Stimulated activated CD8-positive, alpha-beta memory T cell treated with anti-CD3 and anti-CD28 coated beads, Interleukin-4, amount 100 ng/mL, for 48 hours (primary cell): ENCODE results near the gene KCNJ9.

ENCODE experiments used
- DNase-seq: peaks from one replicate; pipeline ENCODE4 v3.0.0-alpha.2; 2020

The KCNJ9 gene

DNA sequence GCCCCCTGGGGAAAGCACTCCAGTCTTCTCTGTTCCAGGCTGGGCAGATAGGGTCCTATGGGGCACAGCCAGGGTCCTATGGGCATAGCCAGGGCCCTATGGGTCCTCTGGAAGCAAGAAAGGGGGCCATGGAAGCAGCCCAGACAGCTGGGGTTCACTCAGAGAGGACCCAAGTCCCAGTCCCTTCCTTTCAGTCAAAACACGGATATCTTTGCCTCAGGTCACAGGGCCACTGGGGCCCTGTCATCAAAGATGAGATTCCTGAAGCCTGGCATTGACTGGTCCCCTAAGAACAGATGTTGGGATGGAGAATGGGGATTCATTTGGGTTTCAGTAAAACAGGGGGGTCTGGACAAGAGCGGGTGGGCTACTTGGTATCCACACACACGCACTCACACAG, 8.5 kb downstream of the KCNJ9 start:
- no peak for DNase-seq

DNA sequence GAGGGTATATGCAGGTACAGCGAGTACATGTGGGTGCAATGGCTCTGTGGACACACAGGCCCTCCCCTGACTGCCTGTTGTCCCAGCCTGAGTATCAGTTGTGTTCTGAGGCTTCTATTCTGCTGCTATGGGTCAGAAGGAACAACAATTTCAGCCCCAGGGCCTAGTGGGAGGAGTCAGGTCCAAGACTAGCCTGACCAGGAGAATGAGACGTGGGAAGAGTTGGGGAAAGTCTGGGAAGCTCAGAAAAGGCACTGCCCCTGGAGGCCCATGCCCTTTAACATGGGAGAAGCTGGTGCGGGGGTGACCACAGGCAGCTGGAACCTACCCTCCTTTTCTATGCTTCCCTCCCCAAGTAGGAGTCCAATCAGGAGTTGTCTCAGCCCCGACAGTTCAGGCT, 9.4 kb downstream of the KCNJ9 start:
- no peak for DNase-seq

DNA sequence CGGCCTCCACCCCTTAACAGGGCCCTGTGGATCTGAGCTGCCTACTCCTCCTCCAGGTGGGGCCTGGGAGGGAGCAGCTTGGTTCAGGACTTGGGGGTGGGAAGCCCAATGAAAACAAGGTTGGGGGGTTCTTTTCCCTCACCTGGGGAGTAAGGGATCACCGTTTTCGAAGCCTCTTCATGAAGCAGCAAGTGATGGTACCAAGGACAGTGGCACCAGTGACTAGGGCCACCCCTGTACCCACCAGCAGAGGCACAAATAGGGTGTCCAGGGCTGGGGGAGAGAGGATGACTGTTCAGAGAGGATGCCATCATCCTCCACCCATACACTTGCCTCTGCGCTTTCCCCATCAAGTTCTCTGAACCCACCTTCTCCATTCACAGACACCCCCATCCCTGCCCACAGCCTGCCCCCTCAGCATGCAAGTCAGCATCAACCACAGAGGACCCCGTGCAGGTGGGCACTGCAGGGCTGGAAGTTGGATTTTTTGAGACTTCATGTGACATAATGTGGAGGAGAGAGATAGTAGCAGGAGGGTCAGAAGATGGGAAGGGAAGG, 10.4 kb downstream of the KCNJ9 start:
- no peak for DNase-seq

DNA sequence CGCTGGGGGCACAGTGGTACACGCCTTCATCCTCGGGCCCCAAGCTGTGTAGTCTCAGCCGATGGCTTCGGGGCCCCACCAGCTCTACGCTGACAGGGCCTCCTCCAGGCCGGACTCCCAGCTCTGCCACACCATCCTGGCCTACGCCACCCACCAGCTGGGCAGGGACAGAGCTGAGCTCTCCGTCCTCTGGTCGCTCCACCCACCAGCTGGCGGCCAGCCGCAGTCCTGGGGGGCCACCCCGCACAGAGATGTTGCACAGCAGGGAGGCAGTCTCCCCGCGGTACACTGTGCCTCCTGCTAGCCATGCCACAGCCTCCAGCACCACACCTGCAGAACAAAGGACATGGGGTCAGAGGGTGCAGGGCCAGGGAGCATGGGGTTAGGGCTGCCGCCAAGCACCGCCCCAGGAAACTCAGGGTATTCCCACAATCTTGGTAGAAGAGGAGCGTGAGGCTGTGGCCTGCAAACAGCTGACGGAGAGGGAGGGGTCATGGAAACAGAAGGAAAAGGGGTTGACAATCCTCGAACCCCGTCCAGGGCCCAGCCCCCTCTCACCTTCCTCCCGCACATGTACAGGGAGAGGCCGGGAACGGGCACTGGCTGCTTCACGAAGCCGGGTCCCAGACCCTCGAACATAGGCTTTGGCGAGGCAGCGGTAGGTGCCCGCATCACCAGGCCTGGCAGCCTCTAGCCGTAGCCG, 11.2 kb downstream of the KCNJ9 start:
- no peak for DNase-seq

DNA sequence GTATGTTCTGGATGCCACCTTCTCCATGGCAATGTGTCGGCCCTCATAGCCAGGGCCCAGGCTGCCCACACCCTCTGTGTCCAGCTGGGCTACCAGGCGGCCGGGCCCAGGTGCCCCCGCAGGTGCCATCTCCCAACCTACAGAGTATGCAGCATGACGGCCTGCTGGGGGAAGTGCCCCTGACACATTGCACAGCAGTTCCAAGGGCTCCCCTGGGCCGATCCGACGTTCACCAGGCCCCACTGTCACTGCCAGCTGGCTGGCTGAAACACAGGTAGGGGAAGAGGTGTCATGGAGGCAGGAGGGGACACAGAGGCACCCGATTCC, 11.7 kb downstream of the KCNJ9 start:
- DNase-seq: no peak

DNA sequence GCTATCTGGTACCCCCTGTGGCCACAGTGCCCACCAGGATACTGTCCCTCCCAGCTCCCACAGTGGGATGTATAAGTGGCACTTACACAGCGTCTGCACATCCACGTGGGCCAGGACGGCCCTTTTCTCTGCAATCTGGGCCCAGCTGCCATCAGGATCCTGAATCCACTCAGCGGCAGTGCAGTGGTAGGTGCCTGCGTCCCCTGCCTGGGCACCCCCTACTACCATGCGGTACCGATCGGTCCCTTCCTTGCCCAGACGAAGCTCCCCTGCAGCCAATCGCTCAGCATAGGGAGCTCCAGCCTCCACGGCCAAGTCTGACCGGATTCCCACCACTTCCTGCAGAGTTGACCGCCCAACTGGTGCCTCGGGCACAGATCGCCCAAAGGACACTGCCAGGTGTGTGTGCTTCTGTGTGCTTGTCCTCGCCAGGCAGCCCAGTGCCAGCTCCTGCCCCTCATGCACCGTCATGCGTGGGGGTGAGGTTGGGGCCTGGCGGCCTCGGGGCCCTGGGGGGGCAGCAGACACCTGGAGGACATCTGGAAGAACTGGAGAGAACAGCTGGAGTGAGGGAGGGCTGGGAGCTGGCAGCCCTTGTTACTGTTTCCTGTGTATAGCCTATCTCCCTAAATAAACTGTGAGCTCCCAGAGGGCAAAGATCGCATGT, 12.4 kb downstream of the KCNJ9 start:
- no peak for DNase-seq

DNA sequence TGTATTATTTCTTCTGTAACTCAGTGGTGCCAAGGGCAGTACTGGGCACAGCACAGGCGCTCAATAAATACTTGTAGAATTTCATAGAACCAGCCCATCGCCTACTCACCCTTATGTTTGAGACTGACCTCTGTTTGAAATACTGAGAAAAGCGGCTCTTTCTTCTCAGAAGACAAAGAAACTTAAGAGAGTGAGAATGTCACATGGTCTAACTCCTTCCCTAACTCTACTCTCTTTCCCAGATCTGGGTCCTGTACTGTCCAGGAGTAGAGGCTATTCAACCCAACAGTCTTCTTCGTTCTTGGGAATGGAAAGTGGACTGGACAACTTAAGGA, 12.9 kb downstream of the KCNJ9 start:
- no peak for DNase-seq

DNA sequence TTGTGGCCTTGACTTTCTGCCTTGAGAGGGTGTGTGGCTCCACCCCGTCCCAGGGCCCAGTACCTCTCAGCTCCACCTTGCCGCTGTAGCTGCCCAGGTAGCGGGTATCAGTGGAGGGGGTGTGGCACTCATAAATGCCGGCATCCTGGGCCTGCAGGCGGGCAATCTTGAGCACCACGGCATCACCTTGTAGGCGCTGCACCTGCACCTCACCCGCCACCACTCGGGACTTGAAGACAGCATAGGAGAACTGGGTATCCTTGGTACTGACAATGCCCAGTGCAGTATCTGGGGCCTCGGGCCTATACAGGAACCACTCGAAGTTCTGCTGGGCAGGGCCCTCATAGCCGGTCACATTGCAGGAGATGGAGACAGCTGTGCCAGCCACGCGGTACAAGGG, 13.5 kb downstream of the KCNJ9 start:
- no peak for DNase-seq

DNA sequence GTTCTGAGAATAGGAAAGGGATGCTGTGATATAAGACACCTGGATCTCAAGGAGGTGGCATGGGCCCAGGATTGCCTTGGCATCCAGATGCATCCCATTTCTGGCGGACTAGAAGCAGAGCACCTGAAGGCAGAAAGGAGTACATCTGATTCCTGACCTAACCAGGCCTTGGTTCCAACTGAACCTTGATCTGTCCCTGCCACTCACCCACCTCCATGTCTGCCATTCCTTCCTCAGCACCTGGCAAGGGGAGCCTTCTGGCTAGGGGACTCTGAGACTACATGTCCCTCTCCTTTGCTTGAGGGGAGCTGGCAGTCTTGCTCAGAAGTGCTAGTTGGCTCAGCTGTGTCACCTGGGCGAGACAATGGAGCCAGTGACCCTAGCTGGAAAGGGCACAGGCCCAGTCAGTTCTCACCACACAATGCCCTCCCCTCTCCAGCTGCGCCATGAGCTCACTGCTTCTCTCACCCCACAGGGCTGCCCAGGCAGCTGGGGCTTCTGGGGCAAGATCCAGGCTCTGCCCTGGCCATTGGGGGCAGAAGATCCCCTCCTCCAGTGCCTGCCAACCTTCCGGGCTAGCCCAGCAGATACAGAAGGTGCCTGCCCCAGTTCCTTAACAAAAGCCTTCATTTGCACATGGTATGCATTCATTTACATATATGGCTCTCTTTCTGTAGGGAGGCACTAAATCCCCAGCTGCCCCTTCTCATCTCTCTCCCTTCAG, 14.2 kb downstream of the KCNJ9 start:
- no peak for DNase-seq

DNA sequence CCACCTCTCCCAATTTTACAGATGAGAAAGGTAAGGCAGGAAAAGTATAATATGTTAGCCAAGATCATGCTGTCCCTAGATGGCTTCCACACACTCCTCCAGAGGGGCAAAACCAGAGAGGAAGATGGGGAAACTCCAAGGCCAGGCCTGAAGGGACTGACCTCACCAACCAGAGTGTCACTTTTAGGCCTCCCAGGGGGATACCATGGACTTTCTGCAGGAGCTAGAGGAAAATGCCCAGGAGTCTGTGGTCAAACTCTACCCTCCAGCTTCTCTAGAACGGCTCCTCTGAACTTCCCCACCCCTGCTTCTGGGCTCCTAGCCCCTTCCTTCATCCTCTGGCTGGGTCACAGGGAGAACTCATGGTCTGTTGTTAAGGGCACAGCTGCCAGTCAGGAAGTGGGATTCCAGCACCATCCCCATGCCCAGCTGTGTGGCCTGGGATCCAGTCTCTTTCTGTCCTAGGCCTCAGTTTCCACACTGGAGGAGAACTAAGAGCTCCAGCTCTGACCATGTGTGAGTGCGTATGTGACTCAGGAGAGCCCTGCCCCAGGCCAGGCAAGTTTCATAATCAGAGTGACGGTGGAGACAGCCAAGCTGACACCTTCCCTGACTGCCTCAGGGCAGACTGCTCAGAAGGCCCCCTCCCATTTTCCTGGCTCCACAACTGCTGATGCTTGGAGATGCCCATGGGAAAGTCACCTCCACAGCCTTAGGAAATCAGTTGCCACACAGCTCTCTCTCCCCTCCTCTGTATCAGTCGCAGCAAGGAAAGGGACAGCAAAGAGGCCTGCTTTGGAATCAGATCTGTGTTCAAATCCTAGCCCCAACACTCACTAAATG, 15.2 kb downstream of the KCNJ9 start:
- peak; percentile 39 for DNase-seq

DNA sequence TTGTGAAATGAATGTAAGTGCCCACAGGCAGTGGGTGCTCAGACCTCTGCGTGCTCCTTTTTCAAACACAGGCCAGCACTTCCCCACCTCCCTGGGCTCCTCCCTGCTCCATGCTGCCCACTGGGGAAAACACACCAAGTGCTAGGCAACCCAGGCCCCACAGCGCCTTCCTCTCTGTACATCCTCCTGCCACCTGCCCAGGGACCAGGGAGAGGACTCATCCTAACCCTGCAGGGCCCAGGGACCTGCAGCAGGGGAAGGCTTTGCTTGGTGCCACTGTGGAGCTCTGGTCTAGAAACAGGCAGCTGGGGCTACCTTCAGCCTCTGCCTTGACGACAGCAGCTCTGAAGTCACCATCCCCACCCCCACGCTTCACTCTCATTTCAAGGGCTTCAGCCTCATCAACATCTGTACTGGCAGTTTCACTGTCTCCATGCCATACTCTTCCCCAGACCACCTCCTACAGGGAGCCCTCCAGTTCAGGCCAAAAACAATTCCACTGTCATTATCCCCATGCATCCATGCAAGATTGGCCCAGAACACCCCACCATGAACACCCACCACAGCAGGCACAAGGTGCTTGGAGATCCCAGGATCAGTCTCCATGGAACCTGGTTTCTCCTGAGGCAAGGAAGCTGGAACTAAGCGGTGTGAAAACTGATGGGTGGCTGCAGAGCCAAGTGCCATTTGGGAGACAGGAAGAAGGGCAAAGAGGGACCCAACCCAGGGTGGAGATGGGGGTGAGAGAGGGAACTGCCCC, 16.0 kb downstream of the KCNJ9 start:
- DNase-seq: peak; percentile 61

DNA sequence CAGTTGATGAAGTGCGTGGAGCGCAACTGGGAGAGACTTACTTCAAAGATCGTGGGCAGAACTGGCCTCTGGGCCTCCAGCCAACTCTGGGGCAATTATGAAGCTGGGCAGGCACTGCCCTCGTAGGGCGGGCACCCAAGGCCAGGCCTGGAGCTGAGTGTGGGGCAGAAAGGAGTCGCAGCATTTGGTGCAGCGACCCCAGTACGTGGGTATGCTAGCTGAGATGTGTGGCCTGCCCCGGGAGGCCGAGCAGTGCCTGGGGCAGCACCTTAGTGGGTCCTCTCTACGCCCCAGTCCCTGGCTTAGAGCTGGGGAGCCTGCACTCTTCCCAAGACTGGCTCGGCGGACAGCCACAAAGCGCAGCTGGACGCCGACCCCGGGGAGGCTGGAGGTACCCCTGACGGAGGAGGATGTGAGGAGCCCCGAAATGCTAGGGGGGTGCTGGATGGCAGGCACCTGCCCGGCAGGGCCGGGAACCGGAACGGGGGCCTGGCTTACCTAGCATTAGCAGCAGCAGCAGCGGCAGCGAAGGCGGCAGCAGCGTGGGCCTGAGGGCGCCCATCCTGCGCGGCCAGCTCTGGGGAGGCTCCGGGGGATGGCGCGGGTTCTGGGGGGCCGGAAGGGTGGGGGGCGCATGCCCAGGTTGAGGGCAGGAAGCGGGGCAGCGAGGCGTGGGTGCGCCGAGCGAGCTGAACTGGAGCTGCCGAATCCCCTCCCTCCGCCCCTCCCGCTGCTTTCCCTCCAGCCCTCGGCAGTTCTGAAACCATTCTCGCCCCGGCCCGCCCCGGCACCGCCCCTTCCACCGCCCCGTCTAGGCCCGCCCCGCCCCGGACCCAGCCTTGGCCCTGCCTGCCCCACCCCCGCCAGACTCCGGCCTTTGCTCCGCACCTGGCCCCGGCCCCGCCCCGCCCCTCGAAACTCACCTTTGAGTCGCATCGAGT, 16.8 kb downstream of the KCNJ9 start, which contains the start of gene IGSF8:
IGSF8 (minus strand) TSS at position 709 of the 941 bp plus-strand sequence; CDS start at position 562, 147 bp downstream.
- DNase-seq: peak; percentile 95

DNA sequence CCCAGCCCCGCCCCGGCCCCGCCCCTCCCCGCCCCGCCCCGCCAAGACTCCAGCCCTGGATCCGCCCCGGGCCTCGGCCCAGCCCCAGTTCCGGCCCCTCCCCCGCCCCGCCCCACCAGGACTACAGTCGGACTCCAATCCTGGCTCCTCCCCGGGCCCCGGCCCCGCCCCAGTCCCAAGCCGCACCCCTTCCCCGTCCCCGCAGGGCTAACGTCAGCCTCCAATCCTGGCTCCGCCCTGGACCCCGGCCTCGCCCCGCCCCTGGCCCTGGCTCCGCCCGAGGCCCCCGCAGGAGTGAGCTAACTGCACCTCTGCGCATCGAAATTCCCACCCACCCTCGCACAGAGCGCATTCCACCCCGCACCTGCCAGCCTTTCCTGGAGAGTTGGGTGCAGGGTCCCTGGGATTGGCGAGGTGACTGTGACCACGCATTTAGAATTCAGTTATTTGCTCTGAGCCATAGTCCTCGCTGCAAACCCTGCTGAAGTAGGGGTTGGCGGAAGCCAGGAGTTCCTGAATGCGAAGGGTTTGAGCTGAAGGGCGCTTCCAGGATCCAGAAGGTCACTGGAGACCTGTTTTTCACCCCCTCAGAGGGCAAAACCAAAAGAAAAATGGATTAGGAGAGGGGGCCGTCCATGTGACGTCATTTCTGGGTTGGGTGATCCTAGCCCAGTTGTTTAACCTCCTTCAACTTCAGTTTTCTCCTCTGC, 17.7 kb downstream of the KCNJ9 start:
- peak; percentile 99 for DNase-seq

DNA sequence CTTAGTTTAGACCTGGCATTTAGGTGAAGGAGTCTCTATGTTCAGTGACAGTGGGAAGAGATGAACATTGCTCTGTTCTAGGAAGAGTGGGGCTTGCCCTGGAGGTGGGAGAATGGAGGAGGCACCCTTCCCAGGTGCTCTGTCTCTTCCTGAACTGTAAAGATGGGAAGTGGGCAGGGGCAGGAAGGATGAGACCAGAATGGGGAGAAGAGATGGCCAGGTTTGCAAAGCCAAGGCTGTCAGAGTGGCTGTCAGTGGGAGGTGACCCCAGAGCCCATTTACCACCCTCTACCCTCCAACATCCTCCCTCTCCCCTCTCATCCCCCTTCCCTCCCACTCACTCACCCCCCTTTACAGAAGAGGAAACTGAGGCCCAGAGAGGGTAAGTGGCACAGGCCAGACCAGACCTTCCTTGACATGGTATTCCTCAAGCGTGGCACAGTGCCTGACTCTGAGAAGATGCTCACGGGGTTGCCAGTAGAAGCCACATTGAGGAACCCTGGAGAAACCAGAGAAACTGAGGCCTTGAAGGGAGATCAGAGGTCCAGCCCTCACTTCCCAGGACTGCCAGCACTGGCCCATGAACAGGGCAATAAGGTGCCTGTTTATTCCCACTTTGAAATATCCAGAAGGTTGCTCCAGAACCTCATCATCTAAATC, 18.5 kb downstream of the KCNJ9 start:
- no peak for DNase-seq

DNA sequence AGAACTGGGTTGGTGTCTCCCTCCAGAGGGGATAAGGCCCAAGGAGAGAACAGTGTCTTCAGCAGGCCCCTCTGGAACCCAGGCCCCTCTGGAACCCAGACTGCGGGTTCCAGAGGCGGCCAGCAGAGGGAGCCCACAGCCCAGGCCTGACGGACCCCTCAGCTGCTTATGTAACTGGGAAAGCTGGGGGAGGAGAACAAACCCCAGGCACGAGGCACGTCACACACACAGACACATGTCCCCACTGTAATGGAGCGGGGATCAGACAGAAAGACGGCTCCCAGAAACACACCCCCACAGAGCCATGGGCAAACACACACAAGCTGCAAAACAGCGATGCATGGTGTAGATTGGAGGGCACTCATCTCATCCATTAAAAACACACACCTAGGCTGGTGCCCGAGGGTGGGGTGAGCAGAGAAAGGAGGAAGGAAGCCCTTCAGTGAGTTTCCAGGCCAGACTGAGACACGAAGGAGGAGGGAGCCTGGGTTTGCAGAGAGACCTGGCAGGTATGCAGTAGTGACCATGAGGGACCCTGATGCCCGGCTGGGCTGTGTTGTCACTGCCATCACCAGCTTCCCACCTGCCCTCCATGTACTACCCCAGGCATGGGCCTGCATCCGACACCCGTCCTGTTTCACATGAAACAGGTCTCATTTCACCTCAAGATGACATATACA, 19.8 kb downstream of the KCNJ9 start:
- peak; percentile 83 for DNase-seq

DNA sequence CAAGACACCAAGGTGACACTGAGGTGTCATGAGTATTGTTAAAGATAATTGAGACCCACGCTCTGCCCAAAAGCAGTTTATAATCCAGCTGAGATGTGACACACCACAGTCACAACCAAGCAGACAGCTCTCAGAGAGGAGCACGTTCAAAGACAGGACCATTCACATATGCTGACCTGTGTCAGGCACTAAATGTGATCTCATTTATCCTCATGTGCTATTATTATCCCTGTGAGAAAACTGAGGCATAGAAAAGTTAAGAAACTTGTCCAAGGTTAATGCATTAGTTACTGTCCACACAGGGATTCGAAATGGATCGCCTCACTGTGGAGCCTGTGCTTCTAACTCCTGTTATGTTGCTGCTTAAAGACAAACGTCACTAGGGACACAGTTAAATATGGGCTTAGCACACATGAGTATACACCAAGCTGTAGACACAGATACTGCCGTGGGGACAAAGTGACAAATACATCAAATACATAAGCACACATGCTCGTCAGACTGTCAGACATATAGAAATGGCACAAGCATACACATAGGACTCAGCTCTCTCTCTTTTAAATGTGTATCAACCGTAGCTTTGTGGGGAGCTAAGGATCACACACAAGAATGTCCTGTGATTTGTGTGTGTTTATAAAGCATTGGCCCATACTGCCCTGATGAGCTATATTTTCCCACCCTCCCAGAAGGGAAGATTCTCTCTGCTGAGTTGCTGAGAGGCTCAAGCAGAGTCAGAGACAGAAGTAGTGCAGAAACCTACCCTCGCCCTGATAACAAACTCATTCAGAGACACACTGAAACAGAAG, 20.6 kb downstream of the KCNJ9 start:
- DNase-seq: no peak

DNA sequence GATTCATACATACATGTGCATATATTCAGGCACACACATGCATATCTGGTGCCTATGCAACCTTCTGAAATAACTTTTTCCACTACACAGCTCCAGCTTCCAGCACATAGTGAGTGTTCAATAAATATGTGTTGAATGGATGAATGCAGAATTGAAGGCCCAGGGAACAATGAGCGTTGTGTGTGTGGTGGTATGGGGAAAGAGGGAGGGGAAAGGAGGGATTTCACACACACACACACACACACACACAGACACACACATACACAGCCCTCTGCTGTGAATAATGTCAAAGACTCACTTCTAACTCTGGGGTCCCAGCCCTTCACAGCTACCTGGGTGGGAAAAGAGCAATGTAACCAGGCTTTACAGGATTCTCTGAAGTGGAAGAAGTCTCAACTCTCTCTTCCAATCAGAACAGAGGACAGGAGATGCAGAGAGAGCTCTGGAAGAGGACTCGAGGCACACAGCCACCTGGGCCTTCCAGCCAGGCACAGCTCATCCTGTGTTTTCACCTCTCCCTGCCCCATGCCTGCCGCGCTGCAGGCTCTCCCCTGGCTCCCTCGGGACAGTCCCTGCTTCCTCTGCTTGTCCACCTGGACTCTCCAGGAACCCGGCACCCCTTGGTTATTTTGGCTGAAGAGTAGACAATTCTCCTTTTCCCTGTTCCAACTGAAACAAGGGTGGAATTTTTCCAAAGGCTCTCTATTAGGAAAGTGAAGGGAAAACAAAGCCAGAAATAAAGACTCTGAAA, 22.5 kb downstream of the KCNJ9 start:
- no peak for DNase-seq

DNA sequence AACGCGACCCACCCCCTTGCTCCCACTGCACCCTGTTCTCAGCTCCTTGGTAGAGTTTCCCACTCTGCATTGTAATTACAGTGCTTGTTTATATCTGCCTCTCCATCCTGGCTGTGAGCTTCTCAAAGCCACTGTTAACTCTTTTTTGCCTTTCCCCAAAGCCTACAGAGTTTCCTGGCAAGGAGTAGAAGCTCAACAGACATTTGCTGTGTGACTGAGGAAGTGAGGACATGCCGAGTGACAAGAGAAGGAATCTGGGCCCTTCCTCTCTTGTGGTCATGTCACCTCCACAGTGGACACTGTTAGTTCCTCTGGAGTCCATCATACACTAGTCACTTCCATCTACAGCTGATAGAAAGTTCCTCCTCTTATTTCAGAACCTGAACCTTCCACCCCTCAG, 23.1 kb downstream of the KCNJ9 start:
- no peak for DNase-seq
